ENCODE results near the gene CMIP. TPM values are rescaled to one million over a fixed set of nuclear protein-coding genes. Genes with fewer than 3 reads are reported as not detected.

The CMIP gene
- polyA plus RNA-seq, 1 of the 3 experiments (the other 2 are of a cell fraction), result 5.4 TPM

DNA sequence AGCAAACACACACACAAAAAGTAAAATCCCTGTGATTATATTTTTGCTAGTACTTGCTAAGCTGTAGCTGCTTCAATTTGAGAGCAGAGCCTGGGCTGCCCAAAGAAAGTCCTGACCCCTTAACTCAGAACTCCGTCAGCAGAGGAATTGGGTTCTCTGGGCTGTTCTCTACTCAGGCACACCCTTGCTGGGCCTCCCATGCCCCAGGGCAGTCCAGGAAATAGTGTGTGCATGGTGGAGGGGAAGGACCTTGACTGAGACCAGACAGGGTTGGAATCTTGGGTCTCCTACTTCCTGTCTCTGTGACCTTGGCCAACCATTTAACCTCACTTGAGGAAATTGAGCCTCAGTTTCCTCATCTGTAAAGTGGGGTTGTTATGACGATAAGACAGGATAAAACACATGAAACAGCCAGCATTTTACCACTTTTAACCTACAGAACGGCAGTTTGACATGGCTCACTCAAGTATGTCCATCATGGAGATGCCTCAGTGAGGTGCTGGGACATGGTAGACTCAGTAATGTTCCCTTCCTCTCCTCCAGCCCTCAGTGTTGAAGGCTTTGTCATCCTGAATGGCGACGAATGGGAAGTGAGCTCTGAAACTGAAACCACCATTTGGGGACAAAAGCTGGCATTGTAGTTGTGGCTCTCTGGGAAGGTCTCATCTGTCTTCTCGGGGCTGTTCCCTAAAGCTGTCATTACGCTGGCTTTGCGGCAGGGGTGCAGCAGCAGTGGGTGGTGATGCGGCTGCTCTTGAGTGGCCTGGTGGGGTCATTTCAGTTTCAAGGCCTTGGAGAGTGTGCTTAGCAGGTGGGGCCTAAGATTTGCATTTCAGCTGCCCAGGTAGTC lies 74.9 kb downstream of the CMIP start:
- TF ChIP-seq CHD2 (IDR thresholded peaks at IDR 0.05; ENCODE audit: low read length, partially characterized antibody) (no peak), FOXJ3 (CRISPR knock-in tag; IDR thresholded peaks at IDR 0.05) (0 out of 2 replicates have a peak, but pooled peaks have one; percentile 39)
- no peaks in the 10 kb centered on the region for H3K9me2 ChIP-seq
- DNase-seq, result no peak
- H3K79me2 ChIP-seq (ENCODE audit: insufficient read depth), result peaks cover 8% of the 10 kb centered on the region; the same call in 1 of the 2 replicates
- no peak overlapping the region for H3K4me2 ChIP-seq
- no peak overlapping the region for H3K4me3 ChIP-seq (ENCODE audit: low read depth in 2 of 2, low read length in 1 of 2)
- no peak overlapping the region for H2AFZ ChIP-seq (ENCODE audit: low read depth)
- WGBS (ENCODE audit: low lambda C conversion rate), result 98% methylated on average over 5 of the region's 9 CpGs
- no peaks in the 10 kb centered on the region for H3K27me3 ChIP-seq (ENCODE audit: insufficient read depth)
- POLR2A ChIA-PET, result no interaction called here
- no peaks in the 10 kb centered on the region for H3K36me3 ChIP-seq (replicated peaks in 1 of 2; ENCODE audit: control insufficient read depth in 1 of 2, insufficient read depth in 2 of 2, low read length in 1 of 2)
- H3K9ac ChIP-seq, result no peak overlapping the region
- peak overlapping the region in 1 of 2 experiments; percentile 87; a peak in 2 of 4 replicates for H3K27ac ChIP-seq (ENCODE audit: low read depth in 2 of 2, low read length in 1 of 2)
- 0 out of 2 replicates have a peak, but pooled peaks cover 3% of the 10 kb centered on the region for H4K20me1 ChIP-seq (ENCODE audit: insufficient read depth)
- no peaks in the 10 kb centered on the region for H3K9me3 ChIP-seq
- H3K4me1 ChIP-seq (ENCODE audit: control insufficient read depth in 1 of 2, insufficient read depth in 2 of 2, low read depth in 1 of 2, low read length in 1 of 2), result peaks cover 0 to 30% of the 10 kb centered on the region in 2 experiments; a peak in 2 of 4 replicates
- H3F3A ChIP-seq (replicated peaks; ENCODE audit: insufficient read depth), result no peaks in the 10 kb centered on the region
- CTCF ChIA-PET, result interaction anchor here (0.6 to 2.4 kb wide), 3 partner anchors 10 to 24 kb away, joined by 3 to 7 read pairs (median 3); no protein-coding TSS in a partner anchor

DNA sequence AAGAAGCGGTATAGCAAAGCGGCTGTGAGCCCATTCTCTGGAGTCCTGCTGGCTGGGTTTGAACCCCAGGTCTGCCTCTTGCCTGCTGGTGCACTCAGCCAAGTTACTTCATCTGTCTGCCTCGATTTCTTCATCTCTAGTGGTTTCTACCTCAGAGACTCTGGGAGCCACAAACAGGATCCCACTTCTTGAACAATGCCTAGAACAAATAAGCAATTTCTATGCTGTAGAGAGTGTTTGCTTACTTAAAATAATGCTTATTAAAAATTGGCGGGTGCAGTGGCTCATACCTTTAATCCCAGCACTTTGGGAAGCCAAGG lies 75.5 kb downstream of the CMIP start:
- Histone ChIP-seq H4K20me1 (ENCODE audit: insufficient read depth) (0 out of 2 replicates have a peak, but pooled peaks cover 3% of the 10 kb centered on the region), H3K9me3 (no peaks in the 10 kb centered on the region), H3K27me3 (ENCODE audit: insufficient read depth) (no peaks in the 10 kb centered on the region), H3K36me3 (replicated peaks in 1 of 2; ENCODE audit: control insufficient read depth in 1 of 2, insufficient read depth in 2 of 2, low read length in 1 of 2) (no peaks in the 10 kb centered on the region), H3K9me2 (no peaks in the 10 kb centered on the region), H3K4me3 (ENCODE audit: low read depth in 2 of 2, low read length in 1 of 2) (no peak overlapping the region), H3K4me2 (no peak overlapping the region), H3K79me2 (ENCODE audit: insufficient read depth) (peaks cover 2% of the 10 kb centered on the region; the same call in 1 of the 2 replicates), H2AFZ (ENCODE audit: low read depth) (no peak overlapping the region), H3K4me1 (ENCODE audit: control insufficient read depth in 1 of 2, insufficient read depth in 2 of 2, low read depth in 1 of 2, low read length in 1 of 2) (peaks cover 0 to 24% of the 10 kb centered on the region in 2 experiments; a peak in 2 of 4 replicates), H3F3A (replicated peaks; ENCODE audit: insufficient read depth) (no peaks in the 10 kb centered on the region), H3K9ac (no peak overlapping the region), H3K27ac (ENCODE audit: low read depth in 2 of 2, low read length in 1 of 2) (peak overlapping the region in 1 of 2 experiments; percentile 87; a peak in 1 of 4 replicates)
- WGBS (ENCODE audit: low lambda C conversion rate), result 92% methylated on average over 4 of the region's 4 CpGs
- TF ChIP-seq JUND (IDR thresholded peaks at IDR 0.05), result no peak
- no peak for TF ChIP-seq FOXJ3 (CRISPR knock-in tag; IDR thresholded peaks at IDR 0.05)
- TF ChIP-seq RFX5 (IDR thresholded peaks at IDR 0.05; ENCODE audit: low read length), result no peak
- TF ChIP-seq USF2 (IDR thresholded peaks at IDR 0.05; ENCODE audit: borderline replicate concordance, low read depth, low read length), result no peak
- no peak for TF ChIP-seq MXI1 (IDR thresholded peaks at IDR 0.05; ENCODE audit: low read depth, low read length)
- POLR2A ChIA-PET, result no interaction called here
- DNase-seq, result no peak
- CTCF ChIA-PET, result interaction anchor here (0.6 to 2.4 kb wide), 4 partner anchors 11 to 194 kb away, joined by 3 to 7 read pairs (median 3); no protein-coding TSS in a partner anchor

DNA sequence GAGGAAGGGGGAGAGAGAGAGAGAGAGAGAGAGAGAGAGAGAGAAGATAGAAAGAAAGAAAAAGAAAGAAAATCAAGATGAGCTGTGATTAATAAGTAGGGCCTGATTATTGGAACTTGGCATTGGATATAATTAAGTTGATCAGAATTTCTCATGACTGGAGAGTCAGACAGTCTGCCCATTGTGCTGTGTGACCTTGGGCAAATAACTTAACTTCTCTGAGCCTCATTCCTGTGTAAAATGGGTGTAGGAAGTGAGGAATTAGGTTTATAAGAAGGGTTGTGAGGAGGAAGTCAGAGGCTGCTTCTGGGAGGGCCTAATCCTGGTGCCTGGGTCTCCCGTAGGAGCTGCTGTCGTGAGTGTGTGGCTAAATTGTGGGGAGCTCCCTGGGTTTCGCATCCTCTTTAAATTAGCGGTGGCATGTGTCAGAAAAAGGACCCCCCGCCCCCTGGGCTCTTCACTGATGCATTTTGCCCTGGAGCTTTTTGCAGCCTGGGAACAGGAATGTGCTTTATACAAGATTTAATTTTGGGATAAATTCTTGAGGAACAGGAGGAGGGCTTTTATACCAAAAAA lies 76.0 kb downstream of the CMIP start:
- CTCF ChIA-PET, result interaction anchor here (0.6 to 2.4 kb wide), 4 partner anchors 11 to 193 kb away, joined by 3 to 7 read pairs (median 3); no protein-coding TSS in a partner anchor
- TF ChIP-seq, protein P1, sequence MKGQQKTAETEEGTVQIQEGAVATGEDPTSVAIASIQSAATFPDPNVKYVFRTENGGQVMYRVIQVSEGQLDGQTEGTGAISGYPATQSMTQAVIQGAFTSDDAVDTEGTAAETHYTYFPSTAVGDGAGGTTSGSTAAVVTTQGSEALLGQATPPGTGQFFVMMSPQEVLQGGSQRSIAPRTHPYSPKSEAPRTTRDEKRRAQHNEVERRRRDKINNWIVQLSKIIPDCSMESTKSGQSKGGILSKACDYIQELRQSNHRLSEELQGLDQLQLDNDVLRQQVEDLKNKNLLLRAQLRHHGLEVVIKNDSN (IDR thresholded peaks at IDR 0.05; ENCODE audit: borderline replicate concordance, low read depth), result no peak
- TF ChIP-seq, protein P2, sequence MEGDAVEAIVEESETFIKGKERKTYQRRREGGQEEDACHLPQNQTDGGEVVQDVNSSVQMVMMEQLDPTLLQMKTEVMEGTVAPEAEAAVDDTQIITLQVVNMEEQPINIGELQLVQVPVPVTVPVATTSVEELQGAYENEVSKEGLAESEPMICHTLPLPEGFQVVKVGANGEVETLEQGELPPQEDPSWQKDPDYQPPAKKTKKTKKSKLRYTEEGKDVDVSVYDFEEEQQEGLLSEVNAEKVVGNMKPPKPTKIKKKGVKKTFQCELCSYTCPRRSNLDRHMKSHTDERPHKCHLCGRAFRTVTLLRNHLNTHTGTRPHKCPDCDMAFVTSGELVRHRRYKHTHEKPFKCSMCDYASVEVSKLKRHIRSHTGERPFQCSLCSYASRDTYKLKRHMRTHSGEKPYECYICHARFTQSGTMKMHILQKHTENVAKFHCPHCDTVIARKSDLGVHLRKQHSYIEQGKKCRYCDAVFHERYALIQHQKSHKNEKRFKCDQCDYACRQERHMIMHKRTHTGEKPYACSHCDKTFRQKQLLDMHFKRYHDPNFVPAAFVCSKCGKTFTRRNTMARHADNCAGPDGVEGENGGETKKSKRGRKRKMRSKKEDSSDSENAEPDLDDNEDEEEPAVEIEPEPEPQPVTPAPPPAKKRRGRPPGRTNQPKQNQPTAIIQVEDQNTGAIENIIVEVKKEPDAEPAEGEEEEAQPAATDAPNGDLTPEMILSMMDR (IDR thresholded peaks at IDR 0.05), result no peak
- TF ChIP-seq GABPA (IDR thresholded peaks at IDR 0.05; ENCODE audit: low read depth) (no peak), SIN3A (IDR thresholded peaks at IDR 0.05; ENCODE audit: borderline replicate concordance, low read depth, low read length) (no peak), NFIC (IDR thresholded peaks at IDR 0.05; ENCODE audit: borderline replicate concordance) (no peak), MXI1 (IDR thresholded peaks at IDR 0.05; ENCODE audit: low read depth, low read length) (no peak), EZH2phosphoT487 (IDR thresholded peaks at IDR 0.05; ENCODE audit: borderline replicate concordance, low read depth) (no peak), FOXM1 (IDR thresholded peaks at IDR 0.05; ENCODE audit: low read depth) (no peak), SMC3 (IDR thresholded peaks at IDR 0.05; ENCODE audit: low read depth, low read length) (no peak), TEAD4 (IDR thresholded peaks at IDR 0.05; ENCODE audit: borderline replicate concordance, insufficient read depth) (no peak), FOXJ3 (CRISPR knock-in tag; IDR thresholded peaks at IDR 0.05) (no peak)

More for the DNA sequence above, 76.0 kb downstream of the CMIP start:
- Histone ChIP-seq H3K9me2 (no peaks in the 10 kb centered on the region), H3K4me2 (no peak overlapping the region), H3K9me3 (no peaks in the 10 kb centered on the region), H3K4me3 (ENCODE audit: low read depth in 2 of 2, low read length in 1 of 2) (no peak overlapping the region), H3F3A (replicated peaks; ENCODE audit: insufficient read depth) (no peaks in the 10 kb centered on the region), H3K27ac (ENCODE audit: low read depth in 2 of 2, low read length in 1 of 2) (peak overlapping the region in 1 of 2 experiments; percentile 87; a peak in 2 of 4 replicates), H3K9ac (no peak overlapping the region), H3K36me3 (replicated peaks in 1 of 2; ENCODE audit: control insufficient read depth in 1 of 2, insufficient read depth in 2 of 2, low read length in 1 of 2) (no peaks in the 10 kb centered on the region), H2AFZ (ENCODE audit: low read depth) (no peak overlapping the region), H3K27me3 (ENCODE audit: insufficient read depth) (no peaks in the 10 kb centered on the region), H4K20me1 (ENCODE audit: insufficient read depth) (0 out of 2 replicates have a peak, but pooled peaks cover 3% of the 10 kb centered on the region), H3K79me2 (ENCODE audit: insufficient read depth) (peaks cover 3% of the 10 kb centered on the region; the same call in 1 of the 2 replicates), H3K4me1 (ENCODE audit: control insufficient read depth in 1 of 2, insufficient read depth in 2 of 2, low read depth in 1 of 2, low read length in 1 of 2) (peaks cover 0 to 19% of the 10 kb centered on the region in 2 experiments; a peak in 2 of 4 replicates)
- WGBS (ENCODE audit: low lambda C conversion rate), result 73% methylated on average over 5 of the region's 5 CpGs
- peak; percentile 57 for DNase-seq
- POLR2A ChIA-PET, result interaction anchor here (1.1 to 1.7 kb wide), 2 partner anchors 18 to 75 kb away, joined by 4 to 5 read pairs; no protein-coding TSS in a partner anchor

Measured in SK-N-SH (cell line).